Measurements from ENCODE around the gene NEDD4.
"Not testable (repeated sequence)": the region's sequence is repeated elsewhere in the genome, so short reads cannot be mapped to it uniquely, and the experiment has no call there.

Gene NEDD4

GRCh38 chr15:55993111-55993803 is at the start of gene NEDD4:
Gene NEDD4, minus strand, starts transcription at chr15:55993612. Its CDS starts 57 bp downstream, at chr15:55993555.
- DNase-seq: peak; percentile 81

DNA sequence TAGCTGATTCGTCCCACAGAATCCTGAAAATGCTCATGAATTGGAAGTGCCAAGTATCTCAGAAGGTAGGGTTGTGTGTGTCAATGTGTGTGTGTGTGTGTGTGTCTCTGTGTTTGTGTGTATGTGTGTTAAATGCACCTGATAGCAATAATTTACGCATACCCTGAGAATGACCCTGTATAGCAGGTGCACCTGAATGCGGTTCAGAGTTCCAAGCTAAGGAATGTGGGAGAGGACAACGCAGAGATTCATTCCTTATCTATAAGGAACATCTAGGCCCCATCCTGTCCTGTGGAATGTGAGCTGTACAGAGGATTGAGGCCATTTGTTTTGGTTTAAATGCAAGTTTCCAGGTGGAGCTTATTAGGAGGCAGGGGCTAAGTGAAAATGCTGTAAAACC is 49.1 kb upstream of the NEDD4 start:
- DNase-seq: no peak

GRCh38 chr15:56042031-56042430 is 48.6 kb upstream of the NEDD4 start:
- DNase-seq: no peak

GRCh38 chr15:56040081-56041035 is 46.9 kb upstream of the NEDD4 start:
- peak; percentile 42 for DNase-seq

GRCh38 chr15:56038707-56039106 is 45.3 kb upstream of the NEDD4 start:
- no peak for DNase-seq

GRCh38 chr15:56038015-56038414 is 44.6 kb upstream of the NEDD4 start:
- no peak for DNase-seq

- DNase-seq: no peak
Observed at GRCh38 chr15:56036546-56037067, 43.2 kb upstream of the NEDD4 start.

GRCh38 chr15:56035166-56035565 is 41.8 kb upstream of the NEDD4 start:
- DNase-seq: no peak

- DNase-seq: no peak
Observed at GRCh38 chr15:56034514-56034913, 41.1 kb upstream of the NEDD4 start.

DNA sequence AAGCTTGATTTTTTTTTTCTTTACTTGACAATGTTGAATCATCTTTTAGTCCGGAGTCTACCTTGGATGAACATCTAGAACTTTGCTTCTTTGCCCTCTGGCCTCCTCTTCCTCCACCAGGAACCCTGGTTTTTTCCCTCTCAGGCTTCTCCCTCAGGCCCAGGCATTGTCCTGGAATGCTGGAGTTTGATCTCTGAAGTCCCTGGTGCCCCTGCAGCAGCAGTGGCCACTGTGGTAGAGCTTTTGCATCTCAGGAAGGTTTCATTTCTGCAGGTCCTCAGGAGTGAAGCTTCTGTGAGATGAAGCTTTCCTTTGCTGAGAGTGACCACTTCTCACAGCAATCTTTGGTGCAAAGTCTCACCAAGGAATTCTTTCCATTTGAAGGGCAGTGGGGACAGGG is 39.0 kb upstream of the NEDD4 start:
- no peak for DNase-seq

DNA sequence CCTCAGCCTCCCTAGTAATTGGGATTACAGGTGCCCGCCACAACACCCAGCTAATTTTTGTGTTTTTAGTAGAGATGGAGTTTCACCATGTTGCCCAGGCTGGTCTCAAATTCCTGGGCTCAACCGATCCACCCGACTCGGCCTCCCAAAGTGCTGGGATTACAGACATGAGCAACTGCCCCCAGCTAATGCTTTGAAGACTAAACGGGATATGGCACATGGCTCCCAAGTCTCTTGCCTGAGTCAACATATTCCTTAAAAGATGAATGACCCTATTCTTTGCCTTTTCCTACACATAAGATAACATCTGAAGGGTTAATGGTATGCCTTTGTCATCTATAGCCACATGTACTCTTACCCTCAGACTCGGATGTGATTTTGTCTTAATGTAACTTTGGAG is 38.4 kb upstream of the NEDD4 start:
- no peak for DNase-seq

GRCh38 chr15:56031402-56031801 is 38.0 kb upstream of the NEDD4 start:
- DNase-seq: no peak

- no peak for DNase-seq
Observed at GRCh38 chr15:56028430-56028829, 35.0 kb upstream of the NEDD4 start.

- not testable (repeated sequence) for DNase-seq
Observed at GRCh38 chr15:56023160-56023559, 29.7 kb upstream of the NEDD4 start.

DNA sequence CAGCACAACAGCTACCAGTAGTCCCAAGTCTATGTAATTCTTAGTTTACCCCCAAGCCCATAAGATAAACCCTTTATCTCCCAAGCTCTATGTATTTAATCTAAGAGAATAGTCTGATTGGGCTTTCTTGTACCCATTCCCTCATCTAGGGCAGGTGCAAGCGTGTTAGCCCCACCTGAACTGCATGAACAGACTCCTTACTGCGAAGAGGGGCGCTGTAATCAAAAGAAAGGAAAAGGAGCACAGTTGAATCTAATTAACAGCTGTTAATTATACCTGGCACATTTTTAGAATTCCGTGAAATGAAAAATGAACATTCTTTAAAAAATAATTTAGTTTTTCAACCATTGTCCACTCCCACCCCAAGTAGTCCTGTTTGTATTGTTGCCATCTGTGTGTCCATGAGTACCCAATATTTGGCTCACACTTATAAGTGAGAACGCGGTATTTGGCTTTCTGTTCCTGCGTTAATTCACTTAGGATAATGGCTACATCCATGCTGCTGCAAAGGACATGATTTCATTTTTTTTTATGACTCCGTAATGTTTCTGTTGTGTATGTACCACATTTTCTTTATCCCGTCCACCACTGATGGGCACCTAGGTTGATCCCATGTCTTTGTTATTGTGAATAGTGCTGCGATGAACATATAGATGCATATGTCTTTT is 26.5 kb upstream of the NEDD4 start:
- no peak for DNase-seq

GRCh38 chr15:56019060-56019793 is 25.8 kb upstream of the NEDD4 start:
- no peak for DNase-seq

GRCh38 chr15:56017920-56018319 is 24.5 kb upstream of the NEDD4 start:
- no peak for DNase-seq

GRCh38 chr15:56017511-56017910 is 24.1 kb upstream of the NEDD4 start:
- DNase-seq: no peak

- no peak for DNase-seq
Observed at GRCh38 chr15:56016281-56016680, 22.9 kb upstream of the NEDD4 start.

DNA sequence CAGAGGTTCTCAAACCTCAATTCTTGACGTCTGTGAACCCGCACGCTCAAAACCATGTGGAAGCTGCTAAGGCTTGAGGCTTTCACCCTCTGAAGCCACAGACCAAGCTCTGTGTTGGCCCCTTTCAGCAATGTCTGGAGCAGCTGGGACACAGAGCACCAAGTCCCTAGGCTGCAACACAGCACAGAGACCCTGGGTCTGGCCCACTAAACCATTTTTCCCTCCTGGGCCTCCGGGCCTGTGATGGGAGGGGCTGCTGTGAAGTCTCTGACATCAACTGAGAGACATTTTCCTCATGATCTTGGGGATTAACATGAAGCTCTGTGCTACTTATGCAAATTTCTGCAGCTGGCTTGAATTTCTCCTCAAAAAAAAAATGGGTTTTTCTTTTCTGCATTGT is 21.3 kb upstream of the NEDD4 start:
- no peak for DNase-seq

DNA sequence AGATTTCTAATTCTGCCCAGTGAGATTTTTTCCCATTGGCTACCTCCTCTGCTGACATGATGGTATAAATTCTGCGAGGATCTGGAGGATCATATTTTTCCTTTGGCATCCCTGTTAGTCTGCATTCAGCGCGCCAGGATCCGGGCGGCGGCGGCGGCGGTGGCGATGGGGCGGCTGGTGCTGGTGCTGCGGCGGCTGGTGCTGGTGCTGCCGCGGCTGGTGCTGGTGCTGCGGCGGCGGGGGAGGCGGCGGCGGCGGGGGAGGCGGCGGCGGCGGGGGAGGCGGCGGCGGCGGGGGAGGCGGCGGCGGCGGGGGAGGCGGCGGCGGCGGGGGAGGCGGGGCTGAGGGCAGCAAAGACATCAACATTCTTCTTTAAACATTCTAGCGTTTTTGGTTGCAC is 13.6 kb upstream of the NEDD4 start:
- not testable (repeated sequence) for DNase-seq

DNA sequence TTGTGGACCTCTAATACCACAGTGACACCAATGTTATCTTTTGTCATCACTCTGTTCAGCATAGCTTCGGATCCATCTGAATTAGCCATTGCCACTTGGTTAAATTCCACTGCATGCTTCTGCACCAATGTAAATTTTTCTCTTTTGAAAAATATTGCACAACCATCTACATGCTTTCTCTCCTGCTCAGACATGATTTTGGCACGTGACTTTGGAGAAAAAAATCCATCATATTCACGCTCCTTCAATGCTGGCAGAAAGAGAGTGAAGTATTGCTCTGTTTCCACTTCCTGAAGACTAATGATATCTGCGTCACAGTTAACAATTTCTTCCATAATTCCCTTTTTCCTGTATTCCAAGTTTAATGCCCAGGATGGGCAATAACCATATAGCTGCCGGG is 13.0 kb upstream of the NEDD4 start:
- DNase-seq: not testable (repeated sequence)

- not testable (repeated sequence) for DNase-seq
Observed at GRCh38 chr15:56004281-56004680, 10.9 kb upstream of the NEDD4 start.

All from stimulated activated CD8-positive, alpha-beta memory T cell treated with anti-CD3 and anti-CD28 coated beads, Interleukin-4, amount 100 ng/mL, for 48 hours (primary cell).